Astrocyte of the spinal cord (primary cell): Measurements from ENCODE around the gene KCNK6.

Source experiments
- DNase-seq: peaks from one replicate; pipeline ENCODE4 v3.0.0; 2011; ENCODE audit warnings: low read depth, low spot score
- H3K4me3 ChIP-seq: 2 replicates; pipeline ENCODE4 v1.5.1; 2011; ENCODE audit warnings: low read depth, mild to moderate bottlenecking, low read length, moderate library complexity
- in situ Hi-C: cut with HindIII; loops from 2 replicates; pipeline ENCODE4 v1.10.0; 2017; ENCODE audit warnings: low sequenced_read_pairs
- TF ChIP-seq, protein P1 (sequence below): IDR thresholded peaks from 2 replicates; pipeline ENCODE4 v1.5.1; 2012; ENCODE audit warnings: low read depth, mild to moderate bottlenecking, low read length, inconsistent platforms

The KCNK6 gene

GRCh38 chr19:38375748-38376147 is 56.1 kb downstream of the KCNK6 start:
- in situ Hi-C loops: no loop called here
- peak overlapping the region; percentile 92 for H3K4me3 ChIP-seq
- TF ChIP-seq, protein P1, sequence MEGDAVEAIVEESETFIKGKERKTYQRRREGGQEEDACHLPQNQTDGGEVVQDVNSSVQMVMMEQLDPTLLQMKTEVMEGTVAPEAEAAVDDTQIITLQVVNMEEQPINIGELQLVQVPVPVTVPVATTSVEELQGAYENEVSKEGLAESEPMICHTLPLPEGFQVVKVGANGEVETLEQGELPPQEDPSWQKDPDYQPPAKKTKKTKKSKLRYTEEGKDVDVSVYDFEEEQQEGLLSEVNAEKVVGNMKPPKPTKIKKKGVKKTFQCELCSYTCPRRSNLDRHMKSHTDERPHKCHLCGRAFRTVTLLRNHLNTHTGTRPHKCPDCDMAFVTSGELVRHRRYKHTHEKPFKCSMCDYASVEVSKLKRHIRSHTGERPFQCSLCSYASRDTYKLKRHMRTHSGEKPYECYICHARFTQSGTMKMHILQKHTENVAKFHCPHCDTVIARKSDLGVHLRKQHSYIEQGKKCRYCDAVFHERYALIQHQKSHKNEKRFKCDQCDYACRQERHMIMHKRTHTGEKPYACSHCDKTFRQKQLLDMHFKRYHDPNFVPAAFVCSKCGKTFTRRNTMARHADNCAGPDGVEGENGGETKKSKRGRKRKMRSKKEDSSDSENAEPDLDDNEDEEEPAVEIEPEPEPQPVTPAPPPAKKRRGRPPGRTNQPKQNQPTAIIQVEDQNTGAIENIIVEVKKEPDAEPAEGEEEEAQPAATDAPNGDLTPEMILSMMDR: no peak
- no peak for DNase-seq

DNA sequence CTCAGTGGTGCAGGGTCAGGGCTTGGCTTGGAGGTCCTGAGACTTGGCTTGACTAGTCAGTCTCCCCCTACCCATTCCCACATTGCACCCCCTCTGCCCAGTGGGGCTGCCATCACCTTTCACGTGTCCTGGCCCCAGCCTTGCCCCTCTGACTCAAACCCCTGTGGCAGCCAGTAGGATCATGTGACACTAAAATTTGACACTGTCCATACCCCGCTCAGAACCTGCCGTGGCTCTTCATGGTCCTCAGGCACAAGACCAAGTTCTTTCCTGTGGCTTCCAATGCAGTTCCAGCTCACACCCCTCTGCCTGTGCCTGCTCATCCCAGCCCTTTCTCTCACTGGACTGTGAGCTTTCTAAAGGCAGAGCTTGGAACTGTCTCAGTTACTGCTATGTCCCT is 56.9 kb downstream of the KCNK6 start:
- DNase-seq: no peak
- H3K4me3 ChIP-seq: no peak overlapping the region
- TF ChIP-seq, protein P1: no peak
- in situ Hi-C loops: no loop called here

DNA sequence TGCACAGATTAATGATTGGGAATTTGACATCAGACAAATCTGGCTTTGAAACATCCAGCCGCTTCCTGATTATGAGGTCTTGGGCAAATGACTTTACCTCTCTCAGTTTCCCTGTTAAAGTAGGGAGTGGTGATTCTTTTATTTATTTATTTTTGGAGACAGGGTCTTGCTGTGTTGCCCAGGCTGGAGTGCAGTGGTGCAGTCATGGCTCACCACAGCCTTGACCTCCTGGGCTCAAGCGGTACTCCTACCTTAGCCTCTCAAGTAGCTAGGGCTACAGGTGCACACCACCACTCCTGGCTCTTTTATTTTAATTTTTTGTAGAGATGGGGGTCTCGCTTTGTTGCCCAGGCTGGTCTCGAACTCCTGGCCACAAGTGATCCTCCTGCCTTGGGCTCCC is 57.4 kb downstream of the KCNK6 start:
- H3K4me3 ChIP-seq: no peak overlapping the region
- TF ChIP-seq, protein P1: no peak
- in situ Hi-C loops: no loop called here
- DNase-seq: no peak

- in situ Hi-C loops: no loop called here
- no peak for DNase-seq
- H3K4me3 ChIP-seq: no peak overlapping the region
Observed at GRCh38 chr19:38378866-38379265, 59.2 kb downstream of the KCNK6 start.

DNA sequence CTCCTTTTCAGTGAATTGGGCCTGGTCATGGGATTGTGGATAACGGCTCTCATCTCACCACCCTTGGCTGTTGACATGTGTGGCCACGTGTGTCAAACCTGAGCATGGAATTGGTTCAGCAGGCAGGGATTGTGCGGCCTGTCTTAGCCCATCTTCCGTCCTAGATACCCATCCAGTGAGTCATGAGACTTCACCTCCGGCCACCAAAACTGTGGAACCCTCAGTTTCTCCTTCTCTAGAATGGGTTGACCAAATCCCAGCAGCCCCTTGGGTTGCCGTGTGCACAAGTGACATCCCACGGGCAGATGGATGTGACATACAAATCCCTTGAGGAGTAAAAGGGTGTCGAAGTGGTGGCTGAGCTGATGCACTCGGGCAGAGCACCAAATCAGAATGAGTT is 61.5 kb downstream of the KCNK6 start:
- TF ChIP-seq, protein P1: no peak
- H3K4me3 ChIP-seq: no peak overlapping the region
- in situ Hi-C loops: no loop called here
- no peak for DNase-seq

More at GRCh38 chr19:38378866-38379265, 59.2 kb downstream of the KCNK6 start:
- TF ChIP-seq, protein P1: no peak
